ENCODE data around the gene SPDEF.

The SPDEF gene

DNA sequence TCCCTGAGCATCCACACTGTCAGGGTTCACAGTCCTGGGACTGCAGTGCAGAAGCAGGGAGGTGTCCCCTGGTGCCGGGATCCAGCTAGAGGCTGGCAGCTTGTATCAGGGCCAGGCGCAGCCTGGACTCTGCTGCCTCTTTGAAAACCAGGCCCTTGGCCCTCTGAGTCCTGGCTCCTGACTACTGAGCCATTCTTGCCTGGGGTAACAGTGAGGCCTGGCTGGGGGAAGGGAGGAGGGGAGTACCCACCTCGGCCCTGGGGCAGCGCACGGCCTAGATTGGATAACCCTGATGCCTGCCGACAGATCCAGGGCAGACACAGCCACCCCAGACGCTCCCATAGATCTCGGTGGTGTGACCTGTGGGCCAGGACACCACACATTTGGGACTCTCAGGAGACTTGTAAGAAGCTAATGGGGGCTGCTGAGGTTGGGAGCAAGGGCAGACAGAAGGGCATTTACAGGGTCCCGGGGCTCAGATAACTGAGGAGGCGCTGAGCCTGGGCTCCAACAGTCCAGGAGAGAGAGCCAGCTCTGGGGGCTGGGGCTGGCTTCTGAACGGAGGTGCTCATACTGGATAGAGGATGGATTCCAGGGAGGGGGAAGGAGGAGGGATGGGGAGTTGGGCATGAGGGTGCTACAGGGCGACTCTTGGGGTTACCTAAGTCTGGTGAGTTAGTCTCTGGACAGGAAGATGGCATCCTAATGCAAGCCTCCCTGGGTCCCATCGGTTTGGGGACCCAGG, 30.5 kb downstream of the SPDEF start:
- no peak for TF ChIP-seq JUND (IDR thresholded peaks at IDR 0.05; ENCODE audit: low read depth)
- in situ Hi-C loops (cut with HindIII; ENCODE audit: low pct_unique_long_range_greater_than_20kb, low sequenced_read_pairs) = no loop called here
- no peak for DNase-seq (ENCODE audit: low read depth in 1 of 2, low spot score in 1 of 2)

GRCh38 chr6:34524971-34525370, 31.2 kb downstream of the SPDEF start:
- no peak for TF ChIP-seq JUND (IDR thresholded peaks at IDR 0.05; ENCODE audit: low read depth)
- in situ Hi-C loops (cut with HindIII; ENCODE audit: low pct_unique_long_range_greater_than_20kb, low sequenced_read_pairs) = no loop called here
- no peak for DNase-seq (ENCODE audit: low read depth in 1 of 2, low spot score in 1 of 2)

DNA sequence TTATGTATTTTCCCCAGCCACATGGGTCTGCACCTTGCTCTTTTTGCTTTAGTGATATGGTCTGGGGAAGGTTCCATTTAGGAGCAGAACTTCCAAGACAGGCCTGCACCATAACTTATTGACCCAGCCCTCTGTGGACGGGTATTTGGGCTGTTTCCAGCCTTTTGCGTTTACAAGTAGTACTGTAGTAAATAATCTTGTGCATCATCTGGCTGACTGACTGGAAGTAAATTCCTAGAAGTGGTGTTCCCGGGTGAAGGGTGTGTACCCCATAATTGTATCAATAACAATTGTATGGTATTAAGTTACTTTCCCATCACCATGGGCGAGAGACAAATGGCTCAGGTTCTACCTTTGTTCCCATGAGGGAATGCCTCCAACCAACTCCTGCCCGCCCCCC, 31.6 kb downstream of the SPDEF start:
- in situ Hi-C loops (cut with HindIII; ENCODE audit: low pct_unique_long_range_greater_than_20kb, low sequenced_read_pairs) = no loop called here
- no peak for TF ChIP-seq JUND (IDR thresholded peaks at IDR 0.05; ENCODE audit: low read depth)

DNA sequence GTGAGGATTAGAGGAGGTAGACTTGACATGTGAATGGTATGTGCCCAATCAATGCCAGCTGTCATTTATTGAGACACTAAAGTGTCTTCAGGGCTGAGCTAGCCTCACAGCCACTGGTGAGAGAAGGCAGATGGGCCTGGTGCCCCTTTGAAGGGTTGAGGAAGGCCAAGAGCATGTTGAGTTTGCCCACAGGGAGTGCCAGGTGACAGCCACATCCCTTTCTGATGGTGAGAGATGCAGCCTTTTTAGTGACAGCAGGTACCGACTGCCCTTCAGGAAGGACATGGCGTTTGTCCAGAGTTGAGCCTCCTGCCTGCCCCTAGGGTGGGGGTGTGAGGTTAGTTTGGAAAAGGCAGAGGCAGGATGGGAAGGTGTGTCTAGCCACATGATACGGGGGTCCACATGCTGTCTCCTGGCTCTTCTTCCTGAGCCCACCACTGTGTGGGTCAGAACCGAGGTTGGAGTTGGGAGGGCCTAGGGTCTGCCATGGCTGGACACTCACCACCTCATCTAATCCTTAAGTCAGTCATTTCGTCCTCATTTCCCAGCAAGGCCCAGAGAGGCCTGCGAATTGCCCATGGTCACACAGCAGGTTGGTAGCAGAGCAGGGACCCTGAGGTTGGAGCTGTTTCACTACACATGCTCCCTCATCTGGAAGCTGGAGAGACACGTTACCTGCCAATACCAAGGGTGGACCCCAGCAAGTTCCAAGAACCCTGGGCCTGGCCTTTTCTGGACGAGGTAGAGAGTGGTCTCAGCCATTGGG, 32.5 kb downstream of the SPDEF start:
- no peak for TF ChIP-seq JUND (IDR thresholded peaks at IDR 0.05; ENCODE audit: low read depth)
- in situ Hi-C loops (cut with HindIII; ENCODE audit: low pct_unique_long_range_greater_than_20kb, low sequenced_read_pairs) = no loop called here
- no peak for DNase-seq (ENCODE audit: low read depth in 1 of 2, low spot score in 1 of 2)

More for the DNA sequence above, 31.6 kb downstream of the SPDEF start:
- no peak for DNase-seq (ENCODE audit: low read depth in 1 of 2, low spot score in 1 of 2)

DNA sequence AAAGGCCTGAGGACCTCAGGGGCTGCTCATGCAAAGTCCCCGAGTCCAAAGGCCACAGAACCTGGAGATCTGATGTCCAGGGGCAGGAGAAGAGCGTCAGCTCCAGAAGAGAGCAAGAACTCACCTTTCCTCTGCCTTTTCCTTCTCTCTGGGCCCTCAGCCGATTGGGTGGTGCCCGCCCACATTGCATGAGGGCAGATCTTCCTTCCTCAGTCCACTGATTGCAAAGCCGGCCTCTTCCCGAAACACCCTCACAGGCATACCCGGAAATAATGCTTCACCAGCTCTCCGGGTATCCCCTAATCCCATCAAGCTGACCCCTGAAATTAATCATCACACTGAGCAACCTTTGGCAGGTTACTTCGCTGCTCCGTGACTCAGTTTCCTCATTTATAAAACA, 33.4 kb downstream of the SPDEF start:
- in situ Hi-C loops (cut with HindIII; ENCODE audit: low pct_unique_long_range_greater_than_20kb, low sequenced_read_pairs) = no loop called here
- no peak for DNase-seq (ENCODE audit: low read depth in 1 of 2, low spot score in 1 of 2)
- TF ChIP-seq JUND (IDR thresholded peaks at IDR 0.05; ENCODE audit: low read depth) = no peak

DNA sequence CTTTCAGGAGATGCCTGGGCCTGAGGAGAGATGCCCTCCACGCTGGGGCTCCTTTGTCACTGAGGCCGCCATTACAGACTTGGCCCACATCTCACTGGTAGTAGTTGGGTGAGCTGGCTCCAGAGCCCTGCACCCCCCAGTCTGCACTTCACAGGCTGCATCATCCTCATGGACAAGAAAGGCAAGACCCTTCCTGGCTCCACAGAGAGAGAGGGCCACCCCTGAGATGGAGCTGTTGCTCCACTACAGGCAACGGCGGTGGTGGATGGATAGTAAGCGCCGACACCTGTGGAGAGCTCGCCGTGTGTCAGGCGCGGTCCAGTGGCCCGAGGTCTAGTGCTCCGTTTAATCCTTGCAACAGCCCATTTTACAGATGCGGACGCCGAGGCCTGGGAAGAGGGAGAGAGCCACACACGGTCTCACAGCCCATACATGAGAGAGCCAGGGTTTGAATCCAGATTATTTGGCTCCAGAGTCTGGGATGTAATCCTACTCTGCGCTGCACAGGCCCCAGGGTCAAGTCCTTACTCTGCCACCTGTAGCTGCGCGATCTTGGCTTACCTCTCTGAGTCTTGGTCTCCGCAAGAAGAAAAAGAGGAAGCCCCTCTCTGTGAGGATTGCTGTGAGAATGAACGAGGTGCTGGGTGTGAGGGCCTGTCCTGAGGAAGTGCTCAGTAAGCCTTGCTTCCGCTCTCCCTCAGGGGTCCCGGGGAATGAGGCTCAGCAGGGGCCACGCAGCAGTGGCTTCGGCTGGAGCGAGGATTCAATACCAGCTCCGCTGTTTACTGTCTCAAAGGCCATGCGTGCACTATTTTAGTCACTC, 34.5 kb downstream of the SPDEF start:
- DNase-seq (ENCODE audit: low read depth in 1 of 2, low spot score in 1 of 2) = no peak
- TF ChIP-seq JUND (IDR thresholded peaks at IDR 0.05; ENCODE audit: low read depth) = no peak
- in situ Hi-C loops (cut with HindIII; ENCODE audit: low pct_unique_long_range_greater_than_20kb, low sequenced_read_pairs) = no loop called here

DNA sequence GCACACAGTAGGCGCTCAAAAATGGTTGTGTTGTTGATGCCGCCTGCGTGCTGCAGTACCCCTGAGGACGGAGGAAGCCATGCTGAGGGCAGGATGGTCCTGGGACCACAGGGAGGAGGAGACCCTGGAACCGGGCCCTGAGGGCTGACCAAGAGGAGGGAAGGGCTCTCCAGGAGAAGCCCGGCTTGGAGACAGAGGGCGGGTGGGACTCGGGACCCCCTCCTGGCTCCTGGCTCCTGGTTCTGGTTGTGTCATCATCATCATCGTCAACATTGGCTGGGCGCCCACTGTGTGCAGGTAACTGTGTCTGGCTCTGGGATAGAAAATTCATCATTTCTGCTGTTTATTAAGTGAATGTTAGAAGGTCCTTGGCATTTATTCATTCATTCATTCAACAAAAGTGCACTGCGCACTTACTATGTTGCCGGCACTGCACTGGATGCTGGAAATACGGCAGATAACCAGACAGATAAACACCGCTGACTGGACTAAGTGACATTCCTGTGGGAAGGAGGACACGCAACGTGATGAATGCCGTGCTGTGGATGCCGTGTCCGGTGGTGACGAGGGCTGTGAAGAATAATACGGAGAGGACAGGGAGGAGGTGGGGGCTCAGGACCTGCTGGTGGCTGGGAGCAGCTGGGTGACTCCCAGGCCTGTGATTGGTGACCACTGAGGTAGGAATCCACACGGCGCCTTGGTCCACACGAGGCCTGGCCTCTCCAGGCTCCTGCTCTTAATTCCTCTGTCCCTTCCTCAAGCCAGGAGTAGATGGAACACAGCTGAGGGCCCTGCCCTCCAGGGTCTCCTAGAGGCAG, 35.3 kb downstream of the SPDEF start:
- no peak for TF ChIP-seq JUND (IDR thresholded peaks at IDR 0.05; ENCODE audit: low read depth)
- in situ Hi-C loops (cut with HindIII; ENCODE audit: low pct_unique_long_range_greater_than_20kb, low sequenced_read_pairs) = no loop called here
- DNase-seq (ENCODE audit: low read depth in 1 of 2, low spot score in 1 of 2) = no peak

DNA sequence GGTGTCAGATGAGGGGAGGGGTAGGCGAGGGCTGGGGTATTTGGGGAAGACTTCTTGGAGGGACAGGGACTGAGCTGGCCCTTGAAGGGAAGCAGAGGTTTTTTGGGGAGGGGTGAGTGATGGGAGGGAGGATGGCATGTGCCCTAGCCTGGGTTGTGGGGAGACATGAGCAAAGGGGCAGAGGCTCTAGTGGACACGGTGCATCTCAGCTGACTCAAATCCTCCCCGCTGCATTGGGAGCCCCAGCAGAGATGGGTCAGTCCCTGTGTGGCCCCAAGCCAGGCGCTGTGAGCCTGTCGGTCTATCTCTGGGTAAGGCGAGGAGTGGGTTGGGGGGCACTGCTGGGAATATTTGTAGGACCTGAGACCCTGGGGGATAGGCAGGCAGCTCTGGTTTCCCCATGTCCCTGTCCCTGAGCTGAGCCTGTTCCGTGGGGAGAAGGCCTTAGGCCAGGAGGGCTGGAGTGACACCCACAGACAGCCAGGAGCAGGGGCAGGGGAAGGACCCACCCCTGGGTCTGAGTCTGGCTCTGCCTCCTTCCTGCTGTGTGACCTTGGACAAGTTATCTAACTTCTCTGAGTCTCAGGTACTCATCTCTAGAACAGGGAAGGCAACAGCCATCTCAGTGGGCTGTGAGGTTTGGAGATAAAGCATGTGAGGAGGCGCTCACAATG, 36.0 kb downstream of the SPDEF start:
- no peak for DNase-seq (ENCODE audit: low read depth in 1 of 2, low spot score in 1 of 2)
- in situ Hi-C loops (cut with HindIII; ENCODE audit: low pct_unique_long_range_greater_than_20kb, low sequenced_read_pairs) = no loop called here

DNA sequence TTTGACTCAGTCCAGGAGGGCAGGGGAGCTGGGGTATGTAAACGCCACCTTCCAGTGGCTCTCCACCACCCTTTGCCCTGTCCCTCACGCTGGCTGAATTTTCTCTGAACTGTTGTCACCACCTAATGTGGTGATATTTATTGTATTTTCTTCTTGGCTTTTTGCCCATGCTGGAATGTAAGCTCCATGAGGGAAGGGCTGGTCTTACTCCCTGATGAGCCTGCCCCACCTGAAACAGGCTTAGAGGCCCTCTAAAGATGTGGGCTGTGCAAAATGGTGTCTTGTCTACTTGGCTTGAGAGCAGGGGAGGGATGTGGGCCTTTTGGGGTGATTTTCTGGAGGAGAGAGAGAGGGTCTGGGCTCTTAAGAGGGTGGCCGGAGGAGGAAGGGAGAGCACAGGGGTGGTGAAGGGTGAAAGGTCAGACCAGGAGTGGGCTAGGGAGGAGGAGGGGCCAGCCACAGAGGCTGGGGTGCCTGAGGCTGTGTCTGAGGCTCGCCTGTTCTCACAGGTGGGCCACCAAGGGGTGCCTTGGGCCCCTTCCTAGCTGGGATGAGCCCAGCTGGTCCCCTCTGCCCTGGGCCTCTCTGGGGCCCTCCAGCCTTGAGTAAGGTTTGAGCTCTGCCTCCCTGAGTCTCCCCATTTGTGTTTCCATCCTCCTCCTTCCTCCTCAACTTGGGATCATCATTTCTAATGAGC, 37.3 kb downstream of the SPDEF start:
- no peak for DNase-seq (ENCODE audit: low read depth in 1 of 2, low spot score in 1 of 2)
- no peak for TF ChIP-seq JUND (IDR thresholded peaks at IDR 0.05; ENCODE audit: low read depth)
- in situ Hi-C loops (cut with HindIII; ENCODE audit: low pct_unique_long_range_greater_than_20kb, low sequenced_read_pairs) = no loop called here

More for the DNA sequence above, 36.0 kb downstream of the SPDEF start:
- no peak for TF ChIP-seq JUND (IDR thresholded peaks at IDR 0.05; ENCODE audit: low read depth)

DNA sequence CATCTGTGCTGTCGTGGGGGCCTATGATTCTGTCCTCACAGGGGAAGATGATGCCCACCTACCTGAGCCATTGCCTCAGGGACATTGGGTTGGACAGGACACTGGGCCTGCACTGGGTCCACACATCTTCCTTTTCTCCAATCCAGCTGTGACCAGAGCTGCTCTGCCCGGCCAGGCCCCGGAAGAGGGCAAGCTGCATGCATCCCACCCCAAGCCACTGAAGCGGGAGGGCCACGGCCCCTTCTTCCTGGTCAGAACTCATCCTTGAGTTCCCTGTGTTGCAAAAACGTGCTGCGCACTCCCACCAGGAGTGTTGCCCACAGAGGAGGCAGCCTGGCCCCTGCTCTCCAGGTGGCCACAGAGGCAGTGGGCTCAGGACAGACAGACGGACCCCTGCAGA, 38.2 kb downstream of the SPDEF start:
- in situ Hi-C loops (cut with HindIII; ENCODE audit: low pct_unique_long_range_greater_than_20kb, low sequenced_read_pairs) = no loop called here
- TF ChIP-seq JUND (IDR thresholded peaks at IDR 0.05; ENCODE audit: low read depth) = no peak
- DNase-seq (ENCODE audit: low read depth in 1 of 2, low spot score in 1 of 2) = no peak

- DNase-seq (ENCODE audit: low read depth in 1 of 2, low spot score in 1 of 2) = no peak
- TF ChIP-seq JUND (IDR thresholded peaks at IDR 0.05; ENCODE audit: low read depth) = no peak
- in situ Hi-C loops (cut with HindIII; ENCODE audit: low pct_unique_long_range_greater_than_20kb, low sequenced_read_pairs) = no loop called here
Measured at GRCh38 chr6:34517461-34517881, 38.7 kb downstream of the SPDEF start.
